OCI-LY3 (cell line): Measurements from ENCODE around the gene EEIG2.

Experiments used
- EZH2phosphoT487 ChIP-seq: fragments of 200-600 bp; shearing (Covaris generic); IDR thresholded peaks from 2 replicates; pipeline ENCODE4 v1.6.1; 2018; ENCODE audit warnings: antibody characterized with exemption, mixed run types, low read depth
- TF ChIP-seq, protein P1 (sequence below): fragments of 200-600, 300-600 bp; sonication (generic); IDR thresholded peaks from 2 replicates; pipeline ENCODE4 v1.5.1; 2014; ENCODE audit warnings: antibody characterized with exemption, low read length, low read depth

- TF ChIP-seq, protein P1, sequence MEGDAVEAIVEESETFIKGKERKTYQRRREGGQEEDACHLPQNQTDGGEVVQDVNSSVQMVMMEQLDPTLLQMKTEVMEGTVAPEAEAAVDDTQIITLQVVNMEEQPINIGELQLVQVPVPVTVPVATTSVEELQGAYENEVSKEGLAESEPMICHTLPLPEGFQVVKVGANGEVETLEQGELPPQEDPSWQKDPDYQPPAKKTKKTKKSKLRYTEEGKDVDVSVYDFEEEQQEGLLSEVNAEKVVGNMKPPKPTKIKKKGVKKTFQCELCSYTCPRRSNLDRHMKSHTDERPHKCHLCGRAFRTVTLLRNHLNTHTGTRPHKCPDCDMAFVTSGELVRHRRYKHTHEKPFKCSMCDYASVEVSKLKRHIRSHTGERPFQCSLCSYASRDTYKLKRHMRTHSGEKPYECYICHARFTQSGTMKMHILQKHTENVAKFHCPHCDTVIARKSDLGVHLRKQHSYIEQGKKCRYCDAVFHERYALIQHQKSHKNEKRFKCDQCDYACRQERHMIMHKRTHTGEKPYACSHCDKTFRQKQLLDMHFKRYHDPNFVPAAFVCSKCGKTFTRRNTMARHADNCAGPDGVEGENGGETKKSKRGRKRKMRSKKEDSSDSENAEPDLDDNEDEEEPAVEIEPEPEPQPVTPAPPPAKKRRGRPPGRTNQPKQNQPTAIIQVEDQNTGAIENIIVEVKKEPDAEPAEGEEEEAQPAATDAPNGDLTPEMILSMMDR = no peak
- TF ChIP-seq EZH2phosphoT487 = no peak
Measured at GRCh38 chr1:108551137-108551862, 8.6 kb upstream of the EEIG2 start.
